ENCODE measurements around the gene RANBP2.

DNA sequence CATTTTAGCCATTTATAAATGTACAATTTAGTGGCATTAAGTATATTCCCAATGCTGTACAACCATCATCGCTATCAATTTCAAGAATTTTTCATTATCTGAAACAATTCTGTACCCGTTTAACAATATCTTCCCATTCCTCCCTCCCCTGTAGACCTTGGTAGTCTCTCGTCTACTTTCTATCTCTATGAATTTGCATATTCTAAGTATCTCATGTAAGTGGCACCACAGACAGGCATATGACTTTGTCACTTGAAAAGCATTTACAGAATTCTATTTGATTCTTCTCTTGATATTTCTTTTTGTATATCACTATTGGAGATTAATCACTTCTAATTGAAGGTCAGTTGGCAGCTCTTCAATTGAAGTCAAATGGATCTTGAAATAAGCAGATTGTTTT, 115.3 kb downstream of the RANBP2 start:
- TF ChIP-seq CTCF (IDR thresholded peaks at IDR 0.05; ENCODE audit: low read depth, low read length) (no peak), EZH2phosphoT487 (IDR thresholded peaks at IDR 0.05; ENCODE audit: low read depth) (no peak)

Measured in OCI-LY3 (cell line).